ENCODE results near the gene SAMD4A. TPM values are rescaled to one million over a fixed set of nuclear protein-coding genes. Genes with fewer than 3 reads are reported as not detected.

The SAMD4A gene
- total RNA-seq, 4 donors from 2014 or later = 7.9 to 18.7 (median 14.4) TPM

GRCh38 chr14:54712465-54713200, 145.7 kb downstream of the SAMD4A start:
- no peak overlapping the region for H3K4me3 ChIP-seq (ENCODE audit: low read depth, poor library complexity, severe bottlenecking)
- 41 to 49% methylated on average over 5 of the region's 5 CpGs for WGBS, 2 donors
- TF ChIP-seq CTCF (IDR thresholded peaks at IDR 0.05) = no peak
- TF ChIP-seq POLR2A (IDR thresholded peaks at IDR 0.05) = no peak
- DNase-seq (ENCODE audit: low spot score in 2 of 2) = peak in 1 of 2 donors; percentile 45
- intact Hi-C loops (cut with DNase I; ENCODE audit: low total_unique reads) = no loop called here

GRCh38 chr14:54713379-54713778, 146.5 kb downstream of the SAMD4A start:
- DNase-seq (ENCODE audit: low spot score in 2 of 2) = no peak
- no peak overlapping the region for H3K4me3 ChIP-seq (ENCODE audit: low read depth, poor library complexity, severe bottlenecking)
- TF ChIP-seq CTCF (IDR thresholded peaks at IDR 0.05) (no peak), POLR2A (IDR thresholded peaks at IDR 0.05) (no peak)
- intact Hi-C loops (cut with DNase I; ENCODE audit: low total_unique reads) = no loop called here

GRCh38 chr14:54715239-54715638, 148.3 kb downstream of the SAMD4A start:
- intact Hi-C loops (cut with DNase I; ENCODE audit: low total_unique reads) = no loop called here
- no peak for DNase-seq (ENCODE audit: low spot score in 2 of 2)
- 59 to 62% methylated on average over 4 of the region's 4 CpGs for WGBS, 2 donors

GRCh38 chr14:54715811-54716210, 148.9 kb downstream of the SAMD4A start:
- WGBS, 2 donors = 67 to 83% methylated on average over 1 of the region's 1 CpG
- intact Hi-C loops (cut with DNase I; ENCODE audit: low total_unique reads) = no loop called here
- TF ChIP-seq CTCF (IDR thresholded peaks at IDR 0.05) (no peak), POLR2A (IDR thresholded peaks at IDR 0.05) (no peak)
- no peak for DNase-seq (ENCODE audit: low spot score in 2 of 2)
- H3K4me3 ChIP-seq (ENCODE audit: low read depth, poor library complexity, severe bottlenecking) = no peak overlapping the region

More at GRCh38 chr14:54715239-54715638, 148.3 kb downstream of the SAMD4A start:
- H3K4me3 ChIP-seq (ENCODE audit: low read depth, poor library complexity, severe bottlenecking) = no peak overlapping the region
- no peak for TF ChIP-seq POLR2A (IDR thresholded peaks at IDR 0.05)
- TF ChIP-seq CTCF (IDR thresholded peaks at IDR 0.05) = no peak

GRCh38 chr14:54716862-54717261, 149.9 kb downstream of the SAMD4A start:
- TF ChIP-seq CTCF (IDR thresholded peaks at IDR 0.05) (no peak), POLR2A (IDR thresholded peaks at IDR 0.05) (no peak)
- intact Hi-C loops (cut with DNase I; ENCODE audit: low total_unique reads) = no loop called here
- no peak overlapping the region for H3K4me3 ChIP-seq (ENCODE audit: low read depth, poor library complexity, severe bottlenecking)
- 88 to 96% methylated on average over 3 of the region's 3 CpGs for WGBS, 2 donors
- no peak for DNase-seq (ENCODE audit: low spot score in 2 of 2)

GRCh38 chr14:54718046-54718445, 151.1 kb downstream of the SAMD4A start:
- intact Hi-C loops (cut with DNase I; ENCODE audit: low total_unique reads) = no loop called here
- DNase-seq (ENCODE audit: low spot score in 2 of 2) = no peak
- WGBS, 2 donors = 73 to 86% methylated on average over 3 of the region's 3 CpGs
- no peak for TF ChIP-seq CTCF (IDR thresholded peaks at IDR 0.05)
- TF ChIP-seq POLR2A (IDR thresholded peaks at IDR 0.05) = no peak
- H3K4me3 ChIP-seq (ENCODE audit: low read depth, poor library complexity, severe bottlenecking) = no peak overlapping the region

All from lower leg skin (tissue), 4 donors.